GM19463 (cell line): ENCODE data around the gene DLL4.
"Not testable (repeated sequence)": the region's sequence is repeated elsewhere in the genome, so short reads cannot be mapped to it uniquely, and the experiment has no call there.

ENCODE experiments used
- ATAC-seq: cut with Tn5 transposase; IDR thresholded peaks from one replicate; pipeline ENCODE4 v1.9.1; 2021; ENCODE audit warnings: mild to moderate bottlenecking, moderate library complexity; ENCODE audit not compliant: unreplicated experiment

The DLL4 gene

GRCh38 chr15:40941528-40942336, 12.6 kb downstream of the DLL4 start:
- ATAC-seq = peak; percentile 53

- no peak for ATAC-seq
These were observed 13.3 kb downstream of the DLL4 start for GRCh38 chr15:40942337-40942854.

- no peak for ATAC-seq
These were observed 13.7 kb downstream of the DLL4 start for GRCh38 chr15:40942878-40943277.

- ATAC-seq = no peak
These were observed 14.7 kb downstream of the DLL4 start for GRCh38 chr15:40943764-40944365.

- no peak for ATAC-seq
These were observed 15.6 kb downstream of the DLL4 start for GRCh38 chr15:40944510-40945296.

- ATAC-seq = no peak
These were observed 19.8 kb downstream of the DLL4 start for GRCh38 chr15:40948706-40949473.

GRCh38 chr15:40949756-40950207, 20.6 kb downstream of the DLL4 start:
- ATAC-seq = no peak

GRCh38 chr15:40951764-40952163, 22.6 kb downstream of the DLL4 start:
- ATAC-seq = no peak

GRCh38 chr15:40952301-40952900, 23.3 kb downstream of the DLL4 start:
- ATAC-seq = no peak

GRCh38 chr15:40952901-40953712, 24.0 kb downstream of the DLL4 start, which contains the start of gene CHAC1:
Gene CHAC1 (plus strand): TSS chr15:40953471. CDS start chr15:40953584, 113 bp downstream.
- peak; percentile 97 for ATAC-seq

GRCh38 chr15:40953713-40954074, 24.6 kb downstream of the DLL4 start:
- ATAC-seq = no peak

GRCh38 chr15:40954158-40954848, 25.2 kb downstream of the DLL4 start:
- ATAC-seq = not testable (repeated sequence)

- no peak for ATAC-seq
These were observed 26.2 kb downstream of the DLL4 start for GRCh38 chr15:40955141-40955903.

GRCh38 chr15:40955930-40956540, 26.9 kb downstream of the DLL4 start:
- ATAC-seq = no peak

GRCh38 chr15:40956541-40956982, 27.4 kb downstream of the DLL4 start:
- no peak for ATAC-seq

GRCh38 chr15:40957041-40957555, 28.0 kb downstream of the DLL4 start:
- no peak for ATAC-seq

GRCh38 chr15:40957581-40958051, 28.5 kb downstream of the DLL4 start:
- no peak for ATAC-seq
